ENCODE results near the gene JAZF1. TPM values are rescaled to one million over a fixed set of nuclear protein-coding genes. Genes with fewer than 3 reads are reported as not detected.

Gene JAZF1
- total RNA-seq, 4 donors from 2014 or later: 29.3 to 33.8 (median 30.1) TPM

DNA sequence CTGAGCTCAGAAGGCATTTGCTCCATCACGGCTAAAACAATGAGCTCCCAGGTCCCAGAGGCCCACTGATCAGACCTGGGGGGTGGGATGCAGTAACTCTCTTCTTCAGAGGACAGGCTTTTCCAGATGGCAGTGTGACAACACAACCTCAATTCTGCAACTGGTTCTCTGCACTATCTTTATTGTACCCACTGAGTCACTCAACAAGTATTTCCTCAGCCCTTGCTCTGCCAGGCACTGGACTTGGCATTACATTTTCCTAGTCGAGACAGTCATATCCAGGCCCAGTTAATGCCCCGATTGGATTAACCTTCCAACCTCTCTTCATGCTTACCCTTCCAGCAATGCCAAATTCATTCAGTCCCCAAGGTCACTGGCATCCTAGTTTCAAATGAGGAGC lies 72.6 kb downstream of the JAZF1 start:
- peaks cover 35 to 72% (median 71%) of the 10 kb centered on the region in 4 donors for H3K4me1 ChIP-seq
- peak; percentile 68 for DNase-seq (ENCODE audit: extremely low spot score)
- H3K27ac ChIP-seq (replicated peaks in 1 of 4): peak overlapping the region; percentile 72 to 77 (median 76)
- no peak overlapping the region for H3K4me3 ChIP-seq
- no peaks in the 10 kb centered on the region for H3K9me3 ChIP-seq
- no peak for TF ChIP-seq POLR2AphosphoS5 (IDR thresholded peaks at IDR 0.05)
- no peak for TF ChIP-seq POLR2A (IDR thresholded peaks at IDR 0.05; ENCODE audit: low read depth)
- WGBS: 68% methylated on average over 3 of the region's 3 CpGs
- no peaks in the 10 kb centered on the region for H3K27me3 ChIP-seq
- H3K36me3 ChIP-seq: no peaks in the 10 kb centered on the region
- intact Hi-C loops (cut with DNase I): no loop called here

DNA sequence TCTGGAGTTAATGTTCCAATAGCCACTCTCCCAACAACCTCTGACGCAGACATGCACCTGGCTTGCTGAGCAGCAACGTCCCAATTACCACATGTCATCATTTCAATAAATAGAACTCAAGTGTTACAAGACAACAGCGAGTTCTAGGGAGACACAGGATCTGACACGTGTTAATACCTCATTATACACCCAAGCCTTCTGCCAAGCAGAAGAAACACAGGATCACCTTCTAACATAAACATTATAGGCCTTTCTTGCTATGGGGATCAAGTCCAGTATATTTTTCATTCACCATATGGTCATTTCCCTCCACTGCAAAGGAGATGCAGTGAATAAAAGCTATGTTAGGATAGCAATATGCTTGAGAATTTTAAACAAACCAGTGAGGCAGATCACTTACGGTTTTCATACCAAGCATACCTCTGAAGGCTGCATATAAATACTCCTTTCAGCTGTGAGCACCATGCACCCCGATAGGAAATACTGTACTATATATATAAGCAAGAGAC lies 74.2 kb downstream of the JAZF1 start:
- H3K4me1 ChIP-seq: peaks cover 39 to 74% (median 65%) of the 10 kb centered on the region in 4 donors

DNA sequence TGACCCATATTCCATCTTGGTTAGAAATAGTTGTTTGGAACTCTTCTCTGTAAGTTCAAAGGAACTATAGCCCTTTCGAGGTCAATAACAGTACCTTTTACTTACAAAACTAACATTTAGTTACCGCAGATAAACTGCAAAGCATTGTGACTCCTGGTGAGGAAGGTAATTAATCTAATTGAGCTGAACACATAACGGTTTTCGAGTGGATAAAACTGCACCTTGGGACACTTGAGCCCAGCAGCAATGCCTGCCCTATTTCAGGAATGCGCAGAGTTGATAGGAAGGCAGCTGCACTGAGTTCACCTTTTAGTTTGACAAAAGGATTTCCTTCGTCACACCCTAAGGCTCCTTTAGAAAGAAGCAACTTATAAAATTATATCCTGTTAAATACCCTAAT lies 75.4 kb downstream of the JAZF1 start:
- WGBS: 55% methylated on average over 6 of the region's 6 CpGs
- Histone ChIP-seq H3K27ac (replicated peaks in 1 of 4) (peak overlapping the region; percentile 72 to 77 (median 76)), H3K36me3 (no peaks in the 10 kb centered on the region), H3K27me3 (no peaks in the 10 kb centered on the region), H3K4me1 (peaks cover 39 to 78% (median 70%) of the 10 kb centered on the region in 4 donors), H3K4me3 (peak overlapping the region in 2 of 4 donors; percentile 12 to 18), H3K9me3 (no peaks in the 10 kb centered on the region)
- peak; percentile 45 for DNase-seq (ENCODE audit: extremely low spot score)
- TF ChIP-seq POLR2A (IDR thresholded peaks at IDR 0.05; ENCODE audit: low read depth) (no peak), POLR2AphosphoS5 (IDR thresholded peaks at IDR 0.05) (no peak), EP300 (IDR thresholded peaks at IDR 0.05) (no peak)
- TF ChIP-seq, protein P1, sequence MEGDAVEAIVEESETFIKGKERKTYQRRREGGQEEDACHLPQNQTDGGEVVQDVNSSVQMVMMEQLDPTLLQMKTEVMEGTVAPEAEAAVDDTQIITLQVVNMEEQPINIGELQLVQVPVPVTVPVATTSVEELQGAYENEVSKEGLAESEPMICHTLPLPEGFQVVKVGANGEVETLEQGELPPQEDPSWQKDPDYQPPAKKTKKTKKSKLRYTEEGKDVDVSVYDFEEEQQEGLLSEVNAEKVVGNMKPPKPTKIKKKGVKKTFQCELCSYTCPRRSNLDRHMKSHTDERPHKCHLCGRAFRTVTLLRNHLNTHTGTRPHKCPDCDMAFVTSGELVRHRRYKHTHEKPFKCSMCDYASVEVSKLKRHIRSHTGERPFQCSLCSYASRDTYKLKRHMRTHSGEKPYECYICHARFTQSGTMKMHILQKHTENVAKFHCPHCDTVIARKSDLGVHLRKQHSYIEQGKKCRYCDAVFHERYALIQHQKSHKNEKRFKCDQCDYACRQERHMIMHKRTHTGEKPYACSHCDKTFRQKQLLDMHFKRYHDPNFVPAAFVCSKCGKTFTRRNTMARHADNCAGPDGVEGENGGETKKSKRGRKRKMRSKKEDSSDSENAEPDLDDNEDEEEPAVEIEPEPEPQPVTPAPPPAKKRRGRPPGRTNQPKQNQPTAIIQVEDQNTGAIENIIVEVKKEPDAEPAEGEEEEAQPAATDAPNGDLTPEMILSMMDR (IDR thresholded peaks at IDR 0.05): no peak
- intact Hi-C loops (cut with DNase I): no loop called here

More for the DNA sequence above, 74.2 kb downstream of the JAZF1 start:
- DNase-seq (ENCODE audit: extremely low spot score): peak; percentile 81
- 52% methylated on average over 6 of the region's 6 CpGs for WGBS
- peak overlapping the region; percentile 72 to 77 (median 76) for H3K27ac ChIP-seq (replicated peaks in 1 of 4)
- H3K27me3 ChIP-seq: no peaks in the 10 kb centered on the region
- intact Hi-C loops (cut with DNase I): no loop called here
- H3K4me3 ChIP-seq: peak overlapping the region in 2 of 4 donors; percentile 12 to 18
- H3K9me3 ChIP-seq: no peaks in the 10 kb centered on the region
- TF ChIP-seq POLR2A (IDR thresholded peaks at IDR 0.05; ENCODE audit: low read depth) (no peak), EP300 (IDR thresholded peaks at IDR 0.05) (peak; percentile 33), POLR2AphosphoS5 (IDR thresholded peaks at IDR 0.05) (peak; percentile 29 to 51)
- TF ChIP-seq, protein P1 (IDR thresholded peaks at IDR 0.05): no peak
- H3K36me3 ChIP-seq: no peaks in the 10 kb centered on the region

DNA sequence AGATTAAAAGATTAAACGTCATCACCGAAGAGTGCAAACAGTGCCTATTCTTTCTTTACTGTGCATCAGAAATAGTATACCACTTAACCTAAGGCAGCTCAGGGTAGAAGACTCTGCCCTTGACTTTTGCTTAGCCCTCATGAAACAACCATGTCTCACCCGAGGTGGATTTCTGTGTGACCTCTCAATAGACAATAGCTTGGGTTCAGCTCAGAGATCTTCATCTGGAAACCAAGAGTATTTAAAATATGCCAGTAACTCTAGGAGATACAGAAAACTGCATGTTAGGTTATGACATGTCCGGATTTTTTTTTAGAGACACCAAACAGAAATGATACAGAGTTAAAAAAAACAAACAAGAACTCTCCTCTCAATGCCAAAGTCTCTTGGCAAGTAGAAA lies 75.8 kb downstream of the JAZF1 start:
- peak; percentile 14 for DNase-seq (ENCODE audit: extremely low spot score)
- Histone ChIP-seq H3K27ac (replicated peaks in 1 of 4) (peak overlapping the region; percentile 72 to 77 (median 76)), H3K4me1 (peaks cover 39 to 82% (median 70%) of the 10 kb centered on the region in 4 donors)

DNA sequence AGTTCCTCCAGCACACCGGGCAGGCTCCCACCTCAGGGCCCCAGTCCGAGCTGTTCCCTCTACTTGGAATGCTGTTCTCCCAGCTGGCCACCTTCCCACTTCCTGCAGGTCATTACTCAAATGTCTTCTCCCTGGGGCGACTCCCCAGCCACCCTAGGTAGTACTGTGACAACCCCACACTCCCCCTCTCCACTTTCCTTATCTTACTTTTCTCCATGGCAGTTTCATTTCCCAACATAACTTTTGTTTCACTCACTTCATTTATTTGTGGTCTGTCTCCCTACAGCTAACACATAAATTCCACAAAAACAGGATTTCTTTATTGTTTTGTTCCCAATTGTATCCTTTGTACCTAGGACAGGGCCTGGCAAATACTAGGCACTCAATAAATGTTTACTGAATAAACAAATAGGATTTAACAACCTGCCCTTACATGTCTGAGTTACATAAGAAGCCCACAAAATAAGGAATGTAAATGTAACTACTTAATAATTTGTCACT lies 76.5 kb downstream of the JAZF1 start:
- Histone ChIP-seq H3K27ac (replicated peaks in 1 of 4) (peak overlapping the region in 3 of 4 donors; percentile 76 to 77 (median 77)), H3K4me1 (peaks cover 39 to 89% (median 74%) of the 10 kb centered on the region in 4 donors)

More for the DNA sequence above, 75.8 kb downstream of the JAZF1 start:
- intact Hi-C loops (cut with DNase I): no loop called here
- H3K4me3 ChIP-seq: no peak overlapping the region
- no peaks in the 10 kb centered on the region for H3K27me3 ChIP-seq
- no peaks in the 10 kb centered on the region for H3K9me3 ChIP-seq
- H3K36me3 ChIP-seq: no peaks in the 10 kb centered on the region
- WGBS: 78% methylated on average over 4 of the region's 4 CpGs
- TF ChIP-seq EP300 (IDR thresholded peaks at IDR 0.05) (no peak), POLR2A (IDR thresholded peaks at IDR 0.05; ENCODE audit: low read depth) (no peak), POLR2AphosphoS5 (IDR thresholded peaks at IDR 0.05) (no peak)
- TF ChIP-seq, protein P1 (IDR thresholded peaks at IDR 0.05): no peak

More for the DNA sequence above, 76.5 kb downstream of the JAZF1 start:
- no peaks in the 10 kb centered on the region for H3K9me3 ChIP-seq
- DNase-seq (ENCODE audit: extremely low spot score): peak; percentile 50
- 52% methylated on average over 3 of the region's 3 CpGs for WGBS
- no peak overlapping the region for H3K4me3 ChIP-seq
- intact Hi-C loops (cut with DNase I): no loop called here
- no peaks in the 10 kb centered on the region for H3K27me3 ChIP-seq
- TF ChIP-seq EP300 (IDR thresholded peaks at IDR 0.05) (no peak), POLR2A (IDR thresholded peaks at IDR 0.05; ENCODE audit: low read depth) (no peak), POLR2AphosphoS5 (IDR thresholded peaks at IDR 0.05) (no peak)
- TF ChIP-seq, protein P1 (IDR thresholded peaks at IDR 0.05): no peak
- no peaks in the 10 kb centered on the region for H3K36me3 ChIP-seq
